PC-3 (cell line): ENCODE measurements around the gene PRPF40B. TPM values are rescaled to one million over a fixed set of nuclear protein-coding genes. Genes with fewer than 3 reads are reported as not detected.

Experiments used
- ATAC-seq: fragments of 200-7000 bp; cut with Tn5 transposase; 2 replicates; pipeline ENCODE4 v1.9.1; 2020; ENCODE audit warnings: mild to moderate bottlenecking, moderate library complexity
- BruUV-seq: library from RNA; stranded (reverse); fragments of 400-500 nt; replicated peaks from 2 replicates; lab custom pipeline; 2021; lab: Mats Ljungman, UMichigan
- CTCF ChIA-PET: fragments of 300-600 bp; sonication (Branson Sonifier 250); formaldehyde crosslinking; loops from one replicate; lab custom pipeline; 2022; ENCODE audit warnings: antibody characterized with exemption; lab: Charles Lee
- POLR2A ChIA-PET: fragments of 300-600 bp; sonication (Branson Sonifier 250); formaldehyde crosslinking; loops from one replicate; lab custom pipeline; 2022; ENCODE audit warnings: antibody characterized with exemption; ENCODE audit not compliant: unreplicated experiment; lab: Charles Lee
- DNase-seq: peaks from one replicate; pipeline ENCODE4 v3.0.0-alpha.2; 2015
- H2AFZ ChIP-seq: fragments of 300-600 bp; sonication (generic); 2 replicates; pipeline ENCODE4 v1.6.0; 2016; ENCODE audit warnings: antibody characterized with exemption, low read length
- H3F3A ChIP-seq: fragments of 300-600 bp; sonication (generic); one replicate; pipeline ENCODE4 v1.6.0; 2017; ENCODE audit warnings: antibody characterized with exemption, low read length, control low read depth, mild to moderate bottlenecking; ENCODE audit not compliant: unreplicated experiment
- H3K27ac ChIP-seq: fragments of 300-600 bp; sonication (generic); 2 replicates; pipeline ENCODE4 v1.5.1; 2016; ENCODE audit warnings: mild to moderate bottlenecking, low read length
- H3K27me3 ChIP-seq: fragments of 300-600 bp; sonication (generic); 2 replicates; pipeline ENCODE4 v1.6.1; 2016; ENCODE audit warnings: low read length, mixed read lengths
- H3K36me3 ChIP-seq: fragments of 300-600 bp; sonication (generic); 2 replicates; pipeline ENCODE4 v1.6.1; 2016; ENCODE audit warnings: low read depth, mixed run types, low read length, mixed read lengths
- H3K4me1 ChIP-seq: fragments of 300-600 bp; sonication (generic); 2 replicates; pipeline ENCODE4 v1.5.1; 2016; ENCODE audit warnings: low read length; ENCODE audit not compliant: insufficient read depth
- H3K4me2 ChIP-seq: fragments of 300-600 bp; sonication (generic); 2 replicates; pipeline ENCODE4 v1.6.0; 2016; ENCODE audit warnings: low read length
- H3K4me3 ChIP-seq: fragments of 300-600 bp; sonication (generic); 2 replicates; pipeline ENCODE4 v1.5.1; 2016; ENCODE audit warnings: mild to moderate bottlenecking, low read length, mixed read lengths
- H3K79me2 ChIP-seq: fragments of 300-600 bp; sonication (generic); 2 replicates; pipeline ENCODE4 v1.6.1; 2017; ENCODE audit warnings: low read length, mixed read lengths
- H3K9ac ChIP-seq: fragments of 300-600 bp; sonication (generic); 2 replicates; pipeline ENCODE4 v1.6.0; 2016; ENCODE audit warnings: mild to moderate bottlenecking, low read length
- H3K9me2 ChIP-seq: fragments of 300-600 bp; sonication (generic); replicated peaks from 2 replicates; pipeline ENCODE4 v1.6.1; 2016; ENCODE audit warnings: mixed run types, low read length, mixed read lengths
- H3K9me3 ChIP-seq: fragments of 300-600 bp; sonication (generic); 2 replicates; pipeline ENCODE4 v1.6.1; 2016; ENCODE audit warnings: low read length, mixed read lengths
- H4K20me1 ChIP-seq: fragments of 300-600 bp; sonication (generic); 2 replicates; pipeline ENCODE4 v1.6.1; 2016; ENCODE audit warnings: low read length, mixed read lengths
- CTCF ChIP-seq: fragments of 300-600 bp; sonication (generic); conservative IDR thresholded peaks from 2 replicates; pipeline ENCODE4 v1.5.1; 2017; ENCODE audit warnings: antibody characterized with exemption, low read depth, mild to moderate bottlenecking, low read length
- EZH2 ChIP-seq: fragments of 300-600 bp; sonication (generic); IDR thresholded peaks from one replicate; pipeline ENCODE4 v1.6.1; 2017; ENCODE audit warnings: antibody characterized with exemption, mild to moderate bottlenecking, low read length; ENCODE audit not compliant: unreplicated experiment
- EZH2phosphoT487 ChIP-seq: fragments of 300-600 bp; sonication (generic); IDR thresholded peaks from 2 replicates; pipeline ENCODE4 v1.6.1; 2018; ENCODE audit warnings: mild to moderate bottlenecking, antibody characterized with exemption, low read length, borderline replicate concordance
- intact Hi-C: fragments of 100-400 bp; cut with micrococcal nuclease; formaldehyde crosslinking; loops from 2 replicates; pipeline ENCODE4 v1.9.0; 2023
- total RNA-seq: library from RNA; depleted of rRNA; stranded (reverse); fragments of >200 nt; gene quantifications from 2 replicates; pipeline ENCODE4 v1.2.3, GENCODE V29; 2014

PRPF40B gene
- total RNA-seq, 1 experiment from 2014 or later: 17.7 TPM

- POLR2A ChIA-PET: no interaction called here
Measured at GRCh38 chr12:49584591-49584990, 38.8 kb upstream of the PRPF40B start.

GRCh38 chr12:49585477-49586459 is 37.6 kb upstream of the PRPF40B start:
- intact Hi-C loops: no loop called here
- CTCF ChIA-PET: no interaction called here

More at GRCh38 chr12:49584591-49584990, 38.8 kb upstream of the PRPF40B start:
- Histone ChIP-seq H3K79me2 (no peaks in the 10 kb centered on the region), H2AFZ (no peak overlapping the region), H3K9ac (no peak overlapping the region), H3K27ac (no peak overlapping the region), H3K27me3 (no peaks in the 10 kb centered on the region), H3K36me3 (peaks cover 10% of the 10 kb centered on the region; the same call in 1 of the 2 replicates), H3F3A (no peaks in the 10 kb centered on the region), H3K4me1 (no peaks in the 10 kb centered on the region; the same call in 1 of the 2 replicates), H3K4me2 (no peak overlapping the region), H3K9me2 (no peaks in the 10 kb centered on the region), H3K4me3 (no peak overlapping the region), H3K9me3 (no peaks in the 10 kb centered on the region), H4K20me1 (no peaks in the 10 kb centered on the region)
- CTCF ChIA-PET: no interaction called here
- no peak for TF ChIP-seq EZH2
- TF ChIP-seq EZH2phosphoT487: no peak
- no peak for TF ChIP-seq CTCF
- intact Hi-C loops: no loop called here
- no peak for ATAC-seq
- no TSS peak for BruUV-seq
- no peak for DNase-seq

More at GRCh38 chr12:49585477-49586459, 37.6 kb upstream of the PRPF40B start:
- Histone ChIP-seq H3K79me2 (no peaks in the 10 kb centered on the region), H3K27ac (no peak overlapping the region), H3K36me3 (peaks cover 13% of the 10 kb centered on the region; the same call in 1 of the 2 replicates), H3K9ac (no peak overlapping the region), H3K4me1 (no peaks in the 10 kb centered on the region; the same call in 1 of the 2 replicates), H3K9me2 (no peaks in the 10 kb centered on the region), H3K4me3 (no peak overlapping the region), H3K27me3 (no peaks in the 10 kb centered on the region), H3K9me3 (no peaks in the 10 kb centered on the region), H2AFZ (no peak overlapping the region), H4K20me1 (no peaks in the 10 kb centered on the region), H3K4me2 (no peak overlapping the region), H3F3A (no peaks in the 10 kb centered on the region)
- BruUV-seq: no TSS peak
- POLR2A ChIA-PET: no interaction called here
- TF ChIP-seq CTCF: no peak
- TF ChIP-seq EZH2phosphoT487: no peak
- no peak for TF ChIP-seq EZH2
- ATAC-seq: no peak
- DNase-seq: no peak
